ENCODE measurements around the gene DLGAP3.

DNA sequence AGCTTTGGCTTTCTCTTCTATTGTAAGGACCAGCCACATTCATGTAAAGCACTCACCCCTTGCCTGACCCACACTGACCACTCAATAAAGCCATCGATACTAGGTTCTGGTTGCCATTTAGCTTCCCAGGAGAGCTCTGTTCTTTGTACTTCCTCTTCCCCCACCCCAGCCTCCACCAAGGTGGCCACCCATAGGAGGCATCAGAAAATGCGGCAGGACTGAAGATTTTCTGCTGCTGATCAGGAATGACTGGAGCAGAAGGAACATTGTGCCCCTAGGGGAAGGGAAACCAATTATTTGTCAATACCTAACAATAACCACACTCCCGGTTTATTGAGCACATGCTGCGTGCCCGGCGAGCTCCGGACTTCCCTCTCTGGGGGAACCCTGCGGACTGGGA lies 64.7 kb downstream of the DLGAP3 start:
- TF ChIP-seq ZNF8 (CRISPR knock-in tag; IDR thresholded peaks at IDR 0.05) (no peak), SNAI2 (CRISPR knock-in tag; IDR thresholded peaks at IDR 0.05) (no peak), ZFP30 (CRISPR knock-in tag; IDR thresholded peaks at IDR 0.05) (no peak)
- TF ChIP-seq, protein P1, sequence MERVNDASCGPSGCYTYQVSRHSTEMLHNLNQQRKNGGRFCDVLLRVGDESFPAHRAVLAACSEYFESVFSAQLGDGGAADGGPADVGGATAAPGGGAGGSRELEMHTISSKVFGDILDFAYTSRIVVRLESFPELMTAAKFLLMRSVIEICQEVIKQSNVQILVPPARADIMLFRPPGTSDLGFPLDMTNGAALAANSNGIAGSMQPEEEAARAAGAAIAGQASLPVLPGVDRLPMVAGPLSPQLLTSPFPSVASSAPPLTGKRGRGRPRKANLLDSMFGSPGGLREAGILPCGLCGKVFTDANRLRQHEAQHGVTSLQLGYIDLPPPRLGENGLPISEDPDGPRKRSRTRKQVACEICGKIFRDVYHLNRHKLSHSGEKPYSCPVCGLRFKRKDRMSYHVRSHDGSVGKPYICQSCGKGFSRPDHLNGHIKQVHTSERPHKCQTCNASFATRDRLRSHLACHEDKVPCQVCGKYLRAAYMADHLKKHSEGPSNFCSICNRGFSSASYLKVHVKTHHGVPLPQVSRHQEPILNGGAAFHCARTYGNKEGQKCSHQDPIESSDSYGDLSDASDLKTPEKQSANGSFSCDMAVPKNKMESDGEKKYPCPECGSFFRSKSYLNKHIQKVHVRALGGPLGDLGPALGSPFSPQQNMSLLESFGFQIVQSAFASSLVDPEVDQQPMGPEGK (CRISPR knock-in tag; IDR thresholded peaks at IDR 0.05; ENCODE audit: borderline replicate concordance): no peak
